Measurements from ENCODE around the gene YOD1. TPM values are rescaled to one million over a fixed set of nuclear protein-coding genes. Genes with fewer than 3 reads are reported as not detected.

Gene YOD1
- total and polyA plus RNA-seq, 2 donors (not counting 3 experiments of a cell fraction or from before 2014, with no cell fraction given), result 1.2 to 5.9 TPM

DNA sequence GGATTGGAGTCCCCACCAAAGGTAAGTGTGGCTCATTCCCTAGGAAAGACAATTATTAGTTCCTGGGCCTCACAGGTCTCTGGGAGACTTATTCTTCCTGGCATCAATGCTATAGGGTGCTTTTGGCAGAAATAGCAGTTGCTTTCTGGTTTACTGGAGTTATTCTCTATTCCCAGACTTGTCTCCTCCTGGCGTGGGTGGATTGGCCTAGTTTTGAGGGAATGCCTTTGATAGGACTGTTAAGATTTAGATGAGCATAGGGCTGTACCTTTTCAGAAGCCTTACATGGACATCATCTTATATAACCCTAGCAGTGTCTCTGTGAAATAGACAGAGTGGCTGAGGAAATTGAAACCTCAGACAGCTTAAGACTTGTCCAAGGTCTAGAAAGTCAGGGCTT lies 11.1 kb upstream of the YOD1 start:
- no peak for FAIRE-seq
- TF ChIP-seq POLR2A (IDR thresholded peaks at IDR 0.05; ENCODE audit: low read depth, low read length) (no peak), POLR2AphosphoS5 (IDR thresholded peaks at IDR 0.05; ENCODE audit: insufficient read depth, low read depth, low read length) (no peak)
- POLR2A ChIA-PET, result no interaction called here
- no peaks in the 10 kb centered on the region for H3K9me1 ChIP-seq (replicated peaks; ENCODE audit: control insufficient read depth, extremely low read depth, insufficient read depth, low read length)
- no peak overlapping the region for H3K27ac ChIP-seq (ENCODE audit: insufficient read depth, low read depth, low read length)
- H3K27me3 ChIP-seq (ENCODE audit: control insufficient read depth in 2 of 2, insufficient read depth in 2 of 2, low read length in 2 of 2), result peaks cover 0 to 2% of the 10 kb centered on the region in 2 experiments
- no peaks in the 10 kb centered on the region for H3K9me3 ChIP-seq (replicated peaks; ENCODE audit: control insufficient read depth, insufficient read depth, low read length)
- H3K36me3 ChIP-seq (ENCODE audit: control insufficient read depth in 2 of 2, extremely low read depth in 1 of 2, insufficient read depth in 2 of 2, low read length in 2 of 2), result no peaks in the 10 kb centered on the region
- H3K4me1 ChIP-seq (ENCODE audit: control insufficient read depth, extremely low read depth, insufficient read depth, low read length), result no peaks in the 10 kb centered on the region
- no TSS peak for BruUV-seq (replicated peaks)
- no peak overlapping the region for H3K9ac ChIP-seq (replicated peaks; ENCODE audit: extremely low read depth, insufficient read depth, low read length)
- H2AFZ ChIP-seq (ENCODE audit: low read depth, low read length), result no peak overlapping the region
- H3K79me2 ChIP-seq (ENCODE audit: control insufficient read depth, insufficient read depth, low read length), result no peaks in the 10 kb centered on the region
- H3K4me3 ChIP-seq (replicated peaks in 1 of 3; ENCODE audit: insufficient read depth in 1 of 3, low read depth in 1 of 3, low read length in 3 of 3), result no peak overlapping the region
- dilution Hi-C loops (cut with MboI; ENCODE audit: extremely low pct_ligation_motif_present, low sequenced_read_pairs), result no loop called here
- no peak overlapping the region for H3K4me2 ChIP-seq (ENCODE audit: insufficient read depth, low read length)
- DNase-seq (ENCODE audit: low read depth, low spot score), result no peak
- intact Hi-C loops (cut with micrococcal nuclease), result no loop called here
- CTCF ChIA-PET, result interaction anchor here (1.0 to 1.6 kb wide), 3 partner anchors 9 to 15 kb away, joined by 3 read pairs; partner anchors contain the start of gene PFKFB2
- H4K20me1 ChIP-seq (replicated peaks; ENCODE audit: control insufficient read depth, extremely low read depth, insufficient read depth, low read length), result no peaks in the 10 kb centered on the region

DNA sequence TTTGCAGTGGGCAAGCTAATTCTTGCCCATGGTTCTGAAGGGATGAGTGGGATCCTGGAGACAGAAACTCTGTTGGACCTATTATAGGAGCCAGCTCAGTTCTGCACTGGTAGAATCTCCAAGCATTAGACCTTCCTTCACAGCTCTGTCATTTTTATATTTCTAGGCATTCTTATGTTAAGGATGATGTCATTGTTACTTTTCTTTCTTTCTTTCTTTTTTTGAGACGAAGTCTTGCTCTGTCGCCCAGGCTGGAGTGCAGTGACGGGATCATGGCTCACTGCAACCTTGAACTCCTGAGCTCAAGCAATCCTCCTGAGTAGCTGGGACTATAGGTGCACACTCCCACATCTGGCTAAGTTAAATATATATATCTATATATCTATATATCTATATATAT lies 9.6 kb upstream of the YOD1 start:
- Histone ChIP-seq H2AFZ (ENCODE audit: low read depth, low read length) (no peak overlapping the region), H3K79me2 (ENCODE audit: control insufficient read depth, insufficient read depth, low read length) (no peaks in the 10 kb centered on the region), H3K4me2 (ENCODE audit: insufficient read depth, low read length) (no peak overlapping the region), H3K9me1 (replicated peaks; ENCODE audit: control insufficient read depth, extremely low read depth, insufficient read depth, low read length) (no peaks in the 10 kb centered on the region), H3K36me3 (ENCODE audit: control insufficient read depth in 2 of 2, extremely low read depth in 1 of 2, insufficient read depth in 2 of 2, low read length in 2 of 2) (no peaks in the 10 kb centered on the region), H3K9ac (replicated peaks; ENCODE audit: extremely low read depth, insufficient read depth, low read length) (no peak overlapping the region), H3K4me1 (ENCODE audit: control insufficient read depth, extremely low read depth, insufficient read depth, low read length) (no peaks in the 10 kb centered on the region), H3K27me3 (ENCODE audit: control insufficient read depth in 2 of 2, insufficient read depth in 2 of 2, low read length in 2 of 2) (peaks cover 0 to 2% of the 10 kb centered on the region in 2 experiments), H4K20me1 (replicated peaks; ENCODE audit: control insufficient read depth, extremely low read depth, insufficient read depth, low read length) (no peaks in the 10 kb centered on the region), H3K4me3 (replicated peaks in 1 of 3; ENCODE audit: insufficient read depth in 1 of 3, low read depth in 1 of 3, low read length in 3 of 3) (no peak overlapping the region), H3K27ac (ENCODE audit: insufficient read depth, low read depth, low read length) (no peak overlapping the region), H3K9me3 (replicated peaks; ENCODE audit: control insufficient read depth, insufficient read depth, low read length) (no peaks in the 10 kb centered on the region)
- intact Hi-C loops (cut with micrococcal nuclease) (no loop called here), dilution Hi-C loops (cut with MboI; ENCODE audit: extremely low pct_ligation_motif_present, low sequenced_read_pairs) (no loop called here)
- ChIA-PET POLR2A (no interaction called here), CTCF (interaction anchor here (1.2 to 2.3 kb wide), 2 partner anchors 20 to 344 kb away, joined by 4 to 7 read pairs; no protein-coding TSS in a partner anchor)
- no peak for DNase-seq (ENCODE audit: low read depth, low spot score)
- no peak for FAIRE-seq
- no TSS peak for BruUV-seq (replicated peaks)
- no peak for TF ChIP-seq GATA2 (IDR thresholded peaks at IDR 0.05; ENCODE audit: insufficient read depth, insufficient read length, low read depth, low read length)
- TF ChIP-seq, protein P1, sequence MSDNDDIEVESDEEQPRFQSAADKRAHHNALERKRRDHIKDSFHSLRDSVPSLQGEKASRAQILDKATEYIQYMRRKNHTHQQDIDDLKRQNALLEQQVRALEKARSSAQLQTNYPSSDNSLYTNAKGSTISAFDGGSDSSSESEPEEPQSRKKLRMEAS (IDR thresholded peaks at IDR 0.05; ENCODE audit: insufficient read depth, insufficient read length), result no peak
- no peak for TF ChIP-seq EZH2 (IDR thresholded peaks at IDR 0.05; ENCODE audit: borderline replicate concordance, low read depth, low read length, severe bottlenecking)
- no peak for TF ChIP-seq JUN (IDR thresholded peaks at IDR 0.05; ENCODE audit: borderline replicate concordance, insufficient read depth, insufficient read length, low read depth)
- no peak for TF ChIP-seq POLR2A (IDR thresholded peaks at IDR 0.05; ENCODE audit: low read depth, low read length)
- TF ChIP-seq MYC (IDR thresholded peaks at IDR 0.05; ENCODE audit: low read depth, low read length), result no peak
- TF ChIP-seq, protein P2, sequence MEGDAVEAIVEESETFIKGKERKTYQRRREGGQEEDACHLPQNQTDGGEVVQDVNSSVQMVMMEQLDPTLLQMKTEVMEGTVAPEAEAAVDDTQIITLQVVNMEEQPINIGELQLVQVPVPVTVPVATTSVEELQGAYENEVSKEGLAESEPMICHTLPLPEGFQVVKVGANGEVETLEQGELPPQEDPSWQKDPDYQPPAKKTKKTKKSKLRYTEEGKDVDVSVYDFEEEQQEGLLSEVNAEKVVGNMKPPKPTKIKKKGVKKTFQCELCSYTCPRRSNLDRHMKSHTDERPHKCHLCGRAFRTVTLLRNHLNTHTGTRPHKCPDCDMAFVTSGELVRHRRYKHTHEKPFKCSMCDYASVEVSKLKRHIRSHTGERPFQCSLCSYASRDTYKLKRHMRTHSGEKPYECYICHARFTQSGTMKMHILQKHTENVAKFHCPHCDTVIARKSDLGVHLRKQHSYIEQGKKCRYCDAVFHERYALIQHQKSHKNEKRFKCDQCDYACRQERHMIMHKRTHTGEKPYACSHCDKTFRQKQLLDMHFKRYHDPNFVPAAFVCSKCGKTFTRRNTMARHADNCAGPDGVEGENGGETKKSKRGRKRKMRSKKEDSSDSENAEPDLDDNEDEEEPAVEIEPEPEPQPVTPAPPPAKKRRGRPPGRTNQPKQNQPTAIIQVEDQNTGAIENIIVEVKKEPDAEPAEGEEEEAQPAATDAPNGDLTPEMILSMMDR (IDR thresholded peaks at IDR 0.05; ENCODE audit: extremely low read depth in 1 of 2, insufficient read depth in 1 of 2, low read depth in 1 of 2, low read length in 2 of 2), result no peak
- TF ChIP-seq POLR2AphosphoS5 (IDR thresholded peaks at IDR 0.05; ENCODE audit: insufficient read depth, low read depth, low read length), result no peak
- no peak for TF ChIP-seq FOS (IDR thresholded peaks at IDR 0.05; ENCODE audit: borderline replicate concordance, insufficient read depth, low read length)
